PFSK-1 (cell line): ENCODE measurements around the gene RNF7.

Experiments used
- FOXP2 ChIP-seq: optimal IDR thresholded peaks from 2 replicates; pipeline ENCODE3; 2011; ENCODE audit warnings: borderline replicate concordance, control low read depth, inconsistent platforms; ENCODE audit not compliant: insufficient read depth; ENCODE audit errors: extremely low read length, extremely low read depth
- POLR2AphosphoS5 ChIP-seq: IDR thresholded peaks from 2 replicates; pipeline ENCODE4 v1.6.1; 2012; ENCODE audit warnings: low read depth, mild to moderate bottlenecking, control low read depth, low read length, moderate library complexity
- SIN3A ChIP-seq: IDR thresholded peaks from 2 replicates; pipeline ENCODE4 v1.6.1; 2012; ENCODE audit warnings: mild to moderate bottlenecking, low read length, moderate library complexity, borderline replicate concordance; ENCODE audit not compliant: insufficient read depth
- TAF1 ChIP-seq: IDR thresholded peaks from 2 replicates; pipeline ENCODE4 v1.6.1; 2012; ENCODE audit warnings: low read length, control low read depth, borderline replicate concordance; ENCODE audit not compliant: insufficient read depth
- TF ChIP-seq, protein P1 (sequence below), 2 experiments: IDR thresholded peaks; 2 replicates each; pipeline versions ENCODE4 v1.6.1 to v1.8.0; 2011 to 2012; ENCODE audit warnings: low read depth in 2 of 2, low read length in 2 of 2, control low read depth in 1 of 2, inconsistent platforms in 1 of 2, mild to moderate bottlenecking in 1 of 2, moderate library complexity in 1 of 2; ENCODE audit not compliant: insufficient read depth in 1 of 2

Gene RNF7

DNA sequence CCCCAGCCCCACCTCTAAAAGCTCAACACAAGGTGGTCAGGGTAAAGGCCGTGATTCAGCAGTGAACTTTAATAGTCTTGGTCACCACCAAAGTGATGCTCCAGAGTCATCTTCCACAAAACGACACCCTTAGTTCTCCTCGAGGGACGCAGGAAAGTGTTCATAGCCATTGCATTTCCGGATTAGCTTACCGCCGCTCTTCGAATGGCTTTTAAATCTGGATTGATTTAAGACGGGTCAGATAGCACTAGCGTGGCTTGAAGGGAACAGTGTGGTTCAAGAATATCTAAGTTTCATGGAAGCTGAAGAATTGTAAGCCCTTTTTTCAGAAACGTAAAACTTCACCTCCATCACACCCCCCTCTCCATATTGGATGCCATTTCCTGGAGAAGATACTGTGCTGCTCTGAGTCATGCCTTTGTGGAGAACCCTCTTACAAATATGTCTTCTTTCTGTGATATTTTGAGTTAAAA is 829 bp downstream of the RNF7 start:
- no peak for TF ChIP-seq TAF1
- TF ChIP-seq FOXP2 = no peak
- TF ChIP-seq, protein P1, sequence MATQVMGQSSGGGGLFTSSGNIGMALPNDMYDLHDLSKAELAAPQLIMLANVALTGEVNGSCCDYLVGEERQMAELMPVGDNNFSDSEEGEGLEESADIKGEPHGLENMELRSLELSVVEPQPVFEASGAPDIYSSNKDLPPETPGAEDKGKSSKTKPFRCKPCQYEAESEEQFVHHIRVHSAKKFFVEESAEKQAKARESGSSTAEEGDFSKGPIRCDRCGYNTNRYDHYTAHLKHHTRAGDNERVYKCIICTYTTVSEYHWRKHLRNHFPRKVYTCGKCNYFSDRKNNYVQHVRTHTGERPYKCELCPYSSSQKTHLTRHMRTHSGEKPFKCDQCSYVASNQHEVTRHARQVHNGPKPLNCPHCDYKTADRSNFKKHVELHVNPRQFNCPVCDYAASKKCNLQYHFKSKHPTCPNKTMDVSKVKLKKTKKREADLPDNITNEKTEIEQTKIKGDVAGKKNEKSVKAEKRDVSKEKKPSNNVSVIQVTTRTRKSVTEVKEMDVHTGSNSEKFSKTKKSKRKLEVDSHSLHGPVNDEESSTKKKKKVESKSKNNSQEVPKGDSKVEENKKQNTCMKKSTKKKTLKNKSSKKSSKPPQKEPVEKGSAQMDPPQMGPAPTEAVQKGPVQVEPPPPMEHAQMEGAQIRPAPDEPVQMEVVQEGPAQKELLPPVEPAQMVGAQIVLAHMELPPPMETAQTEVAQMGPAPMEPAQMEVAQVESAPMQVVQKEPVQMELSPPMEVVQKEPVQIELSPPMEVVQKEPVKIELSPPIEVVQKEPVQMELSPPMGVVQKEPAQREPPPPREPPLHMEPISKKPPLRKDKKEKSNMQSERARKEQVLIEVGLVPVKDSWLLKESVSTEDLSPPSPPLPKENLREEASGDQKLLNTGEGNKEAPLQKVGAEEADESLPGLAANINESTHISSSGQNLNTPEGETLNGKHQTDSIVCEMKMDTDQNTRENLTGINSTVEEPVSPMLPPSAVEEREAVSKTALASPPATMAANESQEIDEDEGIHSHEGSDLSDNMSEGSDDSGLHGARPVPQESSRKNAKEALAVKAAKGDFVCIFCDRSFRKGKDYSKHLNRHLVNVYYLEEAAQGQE (IDR thresholded peaks at IDR 0.05; ENCODE audit: insufficient read depth in 1 of 2, low read depth in 2 of 2, low read length in 2 of 2) = no peak
- TF ChIP-seq SIN3A = no peak
- TF ChIP-seq POLR2AphosphoS5 = no peak

DNA sequence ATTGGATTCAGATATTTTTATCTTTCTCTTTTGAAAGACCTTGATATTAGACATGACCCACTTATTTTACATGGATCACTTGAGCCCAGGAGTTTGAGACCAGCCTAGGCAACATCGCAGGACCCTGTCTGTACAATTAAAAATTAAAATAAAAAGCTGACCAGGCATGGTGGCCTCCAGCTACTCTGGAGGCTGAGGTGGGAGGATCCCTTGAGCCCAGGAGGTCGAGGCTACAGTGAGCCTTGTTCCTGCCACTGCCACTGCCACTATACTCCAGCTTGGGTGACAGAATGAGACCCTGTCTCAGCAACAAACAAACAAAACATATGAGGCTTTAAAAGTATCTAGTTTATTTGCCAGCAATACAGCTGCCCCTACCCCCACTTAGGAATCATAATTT is 1.6 kb downstream of the RNF7 start:
- TF ChIP-seq FOXP2 (no peak), POLR2AphosphoS5 (no peak), SIN3A (no peak), TAF1 (no peak)
- TF ChIP-seq, protein P1 (IDR thresholded peaks at IDR 0.05; ENCODE audit: insufficient read depth in 1 of 2, low read depth in 2 of 2, low read length in 2 of 2) = no peak

DNA sequence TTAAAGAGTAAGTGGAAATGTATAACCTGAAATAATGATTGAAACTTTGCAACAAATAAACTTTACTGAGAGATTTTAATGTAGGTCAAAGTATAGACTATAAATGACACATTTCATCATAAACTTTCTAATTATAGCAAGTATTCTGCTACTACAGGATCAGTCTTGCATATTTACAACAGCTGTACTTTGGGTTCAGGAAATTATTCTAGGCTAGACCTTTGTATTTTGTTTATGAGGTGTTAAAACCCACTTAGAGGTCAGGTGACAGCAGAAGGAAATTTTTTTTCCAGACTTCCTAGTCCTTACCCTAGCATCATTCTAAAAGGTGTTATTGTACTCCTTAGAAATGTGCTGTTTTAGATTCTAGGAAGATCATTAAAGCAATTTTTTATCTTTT is 2.3 kb downstream of the RNF7 start:
- TF ChIP-seq POLR2AphosphoS5 (no peak), TAF1 (no peak)

DNA sequence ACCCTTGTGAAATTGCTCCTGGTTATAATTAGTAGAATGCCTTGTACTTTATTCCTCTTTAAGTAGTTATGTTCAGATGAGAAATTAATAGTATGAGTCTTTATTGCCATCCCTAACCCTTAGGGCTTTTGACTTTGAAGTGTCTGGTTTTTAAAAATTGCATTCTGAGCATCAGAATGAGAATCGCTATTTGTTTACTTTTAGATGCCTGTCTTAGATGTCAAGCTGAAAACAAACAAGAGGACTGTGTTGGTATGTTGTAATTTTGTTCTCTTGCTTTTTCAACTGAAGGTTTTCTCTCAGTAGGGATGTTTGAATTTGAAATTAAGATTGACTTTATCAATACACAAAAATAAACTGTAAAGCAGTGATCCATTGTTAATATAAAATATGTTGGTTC is 5.2 kb downstream of the RNF7 start:
- TF ChIP-seq FOXP2 (no peak), TAF1 (no peak), SIN3A (no peak), POLR2AphosphoS5 (no peak)

DNA sequence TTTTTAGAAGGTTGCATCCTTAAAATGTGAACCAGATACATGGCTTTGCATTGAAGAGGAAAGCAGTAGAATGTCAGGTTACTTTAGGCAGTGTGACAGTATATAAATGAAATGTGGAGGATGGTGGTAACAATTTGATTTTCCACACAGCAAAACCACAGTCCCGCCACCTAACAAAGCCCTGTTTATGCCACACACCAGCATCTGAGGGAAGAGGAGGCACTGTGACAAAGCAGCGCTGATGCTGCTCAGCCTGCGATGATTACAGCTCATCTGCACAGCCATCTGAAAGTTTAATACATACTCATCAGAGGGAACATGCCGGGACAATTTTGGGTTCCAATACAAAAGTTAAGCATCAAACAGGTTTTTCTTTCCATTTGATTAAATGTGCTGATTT is 8.9 kb downstream of the RNF7 start:
- no peak for TF ChIP-seq POLR2AphosphoS5
- TF ChIP-seq TAF1 = no peak
- TF ChIP-seq SIN3A = no peak
- TF ChIP-seq, protein P1 (IDR thresholded peaks at IDR 0.05; ENCODE audit: insufficient read depth in 1 of 2, low read depth in 2 of 2, low read length in 2 of 2) = no peak
- TF ChIP-seq FOXP2 = no peak

DNA sequence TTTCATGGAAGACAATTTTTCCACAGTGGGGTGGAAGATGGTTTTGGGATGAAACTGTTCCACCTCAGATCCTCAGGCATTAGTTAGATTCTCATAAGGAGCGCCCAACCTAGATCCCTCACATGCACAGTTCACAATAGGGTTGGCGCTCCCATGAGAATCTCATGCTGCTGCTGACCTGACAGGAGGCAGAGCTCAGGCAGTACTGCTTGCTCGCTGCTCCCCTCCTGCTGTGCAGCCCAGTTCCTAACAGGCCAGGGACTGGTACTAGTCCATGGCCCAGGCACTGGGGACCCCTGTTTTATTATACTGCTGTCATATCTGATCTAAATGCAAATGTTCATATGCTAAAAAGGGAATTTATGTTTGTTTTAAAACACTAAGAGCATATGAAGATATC is 15.3 kb downstream of the RNF7 start:
- TF ChIP-seq POLR2AphosphoS5 (no peak), FOXP2 (no peak), TAF1 (no peak)
- TF ChIP-seq, protein P1 (IDR thresholded peaks at IDR 0.05; ENCODE audit: insufficient read depth in 1 of 2, low read depth in 2 of 2, low read length in 2 of 2) = no peak
